H1 (cell line): ENCODE measurements around the gene ITGA5. TPM values are rescaled to one million over a fixed set of nuclear protein-coding genes. Genes with fewer than 3 reads are reported as not detected.

Experiments used
- CTCF ChIA-PET: fragments of 300-600 bp; sonication (Branson Sonifier 250); formaldehyde crosslinking; loops from one replicate; lab custom pipeline; 2021; ENCODE audit not compliant: partially characterized antibody; lab: Charles Lee
- POLR2A ChIA-PET: fragments of 300-600 bp; sonication (Branson Sonifier 250); formaldehyde crosslinking; loops from one replicate; lab custom pipeline; 2021; ENCODE audit warnings: inconsistent platforms; ENCODE audit not compliant: partially characterized antibody; lab: Charles Lee
- DNase-seq, 2 experiments: peaks; one replicate each; pipeline versions ENCODE4 v3.0.0 to v3.0.0-alpha.2; 2010 to 2022; ENCODE audit warnings: low spot score in 2 of 2, low read depth in 1 of 2, mixed read lengths in 1 of 2
- FAIRE-seq: peaks from 2 replicates; lab custom pipeline; 2011; peaks lifted over from hg19 to GRCh38; lab: Jason Lieb, UNC
- H2AFZ ChIP-seq: 2 replicates; pipeline ENCODE4 v1.8.1; 2012; ENCODE audit warnings: low read length, inconsistent platforms
- H2AK5ac ChIP-seq: 2 replicates; pipeline ENCODE4 v1.6.1; 2013; ENCODE audit warnings: low read depth, low read length
- H2BK120ac ChIP-seq: replicated peaks from 2 replicates; pipeline ENCODE3; 2013; ENCODE audit warnings: low read depth, low read length, inconsistent platforms
- H2BK12ac ChIP-seq: 2 replicates; pipeline ENCODE4 v1.6.1; 2013; ENCODE audit warnings: low read depth, low read length
- H2BK15ac ChIP-seq: 2 replicates; pipeline ENCODE4 v1.6.1; 2013; ENCODE audit warnings: low read length
- H2BK20ac ChIP-seq: 2 replicates; pipeline ENCODE4 v1.6.1; 2013; ENCODE audit warnings: low read length
- H2BK5ac ChIP-seq: 2 replicates; pipeline ENCODE4 v1.6.1; 2013; ENCODE audit warnings: low read depth, low read length
- H3K14ac ChIP-seq: 2 replicates; pipeline ENCODE4 v1.6.1; 2013; ENCODE audit warnings: inconsistent platforms; ENCODE audit not compliant: insufficient read length
- H3K18ac ChIP-seq: 2 replicates; pipeline ENCODE4 v1.6.1; 2013; ENCODE audit warnings: low read length; ENCODE audit errors: extremely low read depth
- H3K23ac ChIP-seq: 2 replicates; pipeline ENCODE4 v1.6.1; 2013; ENCODE audit warnings: inconsistent platforms; ENCODE audit not compliant: insufficient read length
- H3K23me2 ChIP-seq: 2 replicates; pipeline ENCODE4 v1.6.1; 2013; ENCODE audit warnings: low read depth, low read length
- H3K27ac ChIP-seq: 2 replicates; pipeline ENCODE4 v1.6.1; 2011; ENCODE audit warnings: low read depth, low read length, inconsistent platforms
- H3K27me3 ChIP-seq, 4 experiments: replicated peaks in 1 of 4; 1 replicate in 1 of 4; 2 replicates in 3 of 4; pipeline versions ENCODE4 v1.6.1 to v1.8.1; 2011 to 2013; ENCODE audit warnings: low read length in 3 of 4, mild to moderate bottlenecking in 3 of 4, inconsistent platforms in 2 of 4, mixed read lengths in 2 of 4, moderate library complexity in 1 of 4; ENCODE audit not compliant: control insufficient read depth in 3 of 4, insufficient read depth in 3 of 4; ENCODE audit errors: extremely low read depth in 1 of 4
- H3K36me3 ChIP-seq, 4 experiments: 2 replicates each; pipeline versions ENCODE4 v1.6.1 to v1.8.1; 2011 to 2013; ENCODE audit warnings: mild to moderate bottlenecking in 4 of 4, low read length in 3 of 4, moderate library complexity in 2 of 4, control low read depth in 1 of 4, inconsistent platforms in 1 of 4; ENCODE audit not compliant: insufficient read depth in 4 of 4, control insufficient read depth in 2 of 4
- H3K4ac ChIP-seq: replicated peaks from 2 replicates; pipeline ENCODE3; 2013; ENCODE audit warnings: low read length, low read depth, mixed read lengths, inconsistent platforms; ENCODE audit not compliant: insufficient read length
- H3K4me1 ChIP-seq, 4 experiments: replicated peaks in 1 of 4; 1 replicate in 1 of 4; 2 replicates in 3 of 4; pipeline versions ENCODE4 v1.6.1 to v1.8.1; 2011 to 2013; ENCODE audit warnings: low read length in 3 of 4, inconsistent platforms in 2 of 4, mixed read lengths in 1 of 4; ENCODE audit not compliant: insufficient read depth in 4 of 4, control insufficient read depth in 3 of 4
- H3K4me2 ChIP-seq, 2 experiments: 2 replicates each; pipeline versions ENCODE4 v1.6.1 to v1.8.1; 2011 to 2013; ENCODE audit warnings: low read depth in 2 of 2, low read length in 2 of 2, control low read depth in 1 of 2, inconsistent platforms in 1 of 2, mild to moderate bottlenecking in 1 of 2; ENCODE audit not compliant: insufficient read depth in 1 of 2
- H3K4me3 ChIP-seq, 4 experiments: fragments of 200-600, 300-600 bp in 1 of 4; sonication (generic), shearing (Covaris generic), sonication (Bioruptor Twin) in 1 of 4; 2 replicates each; pipeline versions ENCODE4 v1.5.1 to v1.8.1; 2011 to 2016; ENCODE audit warnings: low read length in 4 of 4, low read depth in 3 of 4, control low read depth in 2 of 4, inconsistent platforms in 2 of 4, mild to moderate bottlenecking in 2 of 4, mixed read lengths in 1 of 4, moderate library complexity in 1 of 4; ENCODE audit not compliant: insufficient read depth in 2 of 4; ENCODE audit errors: extremely low read depth in 1 of 4
- H3K56ac ChIP-seq: replicated peaks from 2 replicates; pipeline ENCODE3; 2013; ENCODE audit warnings: low read depth, mild to moderate bottlenecking, mixed read lengths, low read length, inconsistent platforms; ENCODE audit not compliant: insufficient read length
- H3K79me1 ChIP-seq: 2 replicates; pipeline ENCODE4 v1.6.1; 2013; ENCODE audit warnings: low read depth, low read length, control low read depth
- H3K79me2 ChIP-seq, 2 experiments: 2 replicates each; pipeline versions ENCODE4 v1.6.1 to v1.8.1; 2012 to 2013; ENCODE audit warnings: low read length in 2 of 2, mild to moderate bottlenecking in 2 of 2, inconsistent platforms in 1 of 2; ENCODE audit not compliant: insufficient read depth in 2 of 2, control insufficient read depth in 1 of 2
- H3K9ac ChIP-seq, 4 experiments: replicated peaks in 1 of 4; 1 replicate in 1 of 4; 2 replicates in 3 of 4; pipeline versions ENCODE4 v1.6.1 to v1.8.1; 2011 to 2013; ENCODE audit warnings: low read depth in 3 of 4, low read length in 3 of 4, control low read depth in 2 of 4, mild to moderate bottlenecking in 2 of 4, moderate library complexity in 2 of 4, inconsistent platforms in 1 of 4; ENCODE audit errors: extremely low read depth in 1 of 4
- H3K9me3 ChIP-seq, 2 experiments: 2 replicates each; pipeline versions ENCODE4 v1.6.1 to v1.8.1; 2012 to 2013; ENCODE audit warnings: mild to moderate bottlenecking in 2 of 2, moderate library complexity in 2 of 2, control low read depth in 1 of 2, inconsistent platforms in 1 of 2, low read depth in 1 of 2, low read length in 1 of 2, mixed read lengths in 1 of 2; ENCODE audit not compliant: insufficient read depth in 2 of 2
- H4K20me1 ChIP-seq, 2 experiments: replicated peaks in 1 of 2; 2 replicates each; pipeline versions ENCODE3 to v1.8.1; 2011 to 2013; ENCODE audit warnings: inconsistent platforms in 2 of 2, low read length in 2 of 2, mild to moderate bottlenecking in 1 of 2; ENCODE audit not compliant: insufficient read depth in 2 of 2, control insufficient read depth in 1 of 2
- H4K5ac ChIP-seq: 2 replicates; pipeline ENCODE4 v1.6.1; 2013; ENCODE audit warnings: low read length, low read depth, mixed read lengths, inconsistent platforms; ENCODE audit not compliant: insufficient read length
- H4K8ac ChIP-seq: 2 replicates; pipeline ENCODE4 v1.8.0; 2013; ENCODE audit warnings: mild to moderate bottlenecking, moderate library complexity, low read length, inconsistent platforms; ENCODE audit not compliant: insufficient read depth; ENCODE audit errors: extremely low read depth
- H4K91ac ChIP-seq: replicated peaks from 2 replicates; pipeline ENCODE3; 2013; ENCODE audit warnings: low read length, mixed read lengths, inconsistent platforms; ENCODE audit not compliant: insufficient read length
- POLR2A ChIP-seq, 2 experiments: IDR thresholded peaks; 1 replicate in 1 of 2; 2 replicates in 1 of 2; pipeline ENCODE4 v1.6.1; 2011; ENCODE audit warnings: low read depth in 2 of 2, low read length in 2 of 2, mild to moderate bottlenecking in 2 of 2; ENCODE audit errors: control extremely low read depth in 1 of 2
- POU5F1 ChIP-seq: IDR thresholded peaks from 2 replicates; pipeline ENCODE4 v1.6.1; 2011; ENCODE audit warnings: low read depth, mild to moderate bottlenecking, low read length, moderate library complexity
- RBBP5 ChIP-seq: IDR thresholded peaks from 2 replicates; pipeline ENCODE4 v1.7.1; 2012; ENCODE audit warnings: low read depth, mild to moderate bottlenecking, inconsistent platforms, low read length, moderate library complexity, borderline replicate concordance
- RFX5 ChIP-seq: IDR thresholded peaks from 2 replicates; pipeline ENCODE4 v1.6.1; 2011; ENCODE audit warnings: low read depth, low read length, improper control_type of control experiment, borderline replicate concordance
- TAF1 ChIP-seq: IDR thresholded peaks from 2 replicates; pipeline ENCODE4 v1.6.1; 2011; ENCODE audit warnings: mild to moderate bottlenecking, low read depth, low read length
- TAF7 ChIP-seq: optimal IDR thresholded peaks from 2 replicates; pipeline ENCODE3; 2011; ENCODE audit warnings: low read depth, mild to moderate bottlenecking, inconsistent platforms, low read length, moderate library complexity, borderline replicate concordance
- ZNF274 ChIP-seq: IDR thresholded peaks from 2 replicates; pipeline ENCODE4 v1.7.0; 2012; ENCODE audit warnings: low read length, borderline replicate concordance; ENCODE audit errors: extremely low read depth
- WGBS, 2 experiments: shearing (Covaris generic) in 1 of 2; methylation state at CpG; one replicate each; pipeline versions ENCODE4 v1.1.6 to v1.1.7; 2013 to 2015; ENCODE audit warnings: low lambda C conversion rate in 2 of 2, mixed read lengths in 2 of 2, inconsistent platforms in 1 of 2, low coverage in 1 of 2, missing lambda C conversion rate in 1 of 2; ENCODE audit not compliant: insufficient replicate concordance in 2 of 2, insufficient coverage in 1 of 2, insufficient read length in 1 of 2; ENCODE audit errors: extremely low coverage in 1 of 2, missing lambda C conversion rate in 1 of 2; 5-methylcytosine and 5-hydroxymethylcytosine counted together
- polyA plus RNA-seq, 7 experiments: library from polyadenylated mRNA; depleted of rRNA in 3 of 7; stranded (reverse) in 5 of 7; unstranded in 2 of 7; fragments of >200 nt in 5 of 7; fragments of 200-250 nt in 2 of 7; gene quantifications; 1 replicate in 5 of 7; 2 replicates in 1 of 7; 4 replicates in 1 of 7; pipeline versions ENCODE4 v1.2.1 to v1.2.3, GENCODE V29; 2011 to 2013; ENCODE audit warnings: missing spikeins in 2 of 7, mixed read lengths in 2 of 7
- total RNA-seq: library from RNA; stranded (reverse); fragmentation: NEBNext Ultra II Directional; extraction: Animal tissue kit (Norgen Biotek cat#: 25700); gene quantifications from 2 replicates; pipeline ENCODE4 v1.2.1, GENCODE V29; 2021

Gene ITGA5
- total and polyA plus RNA-seq, 2 of the 8 experiments (the other 6 are each of a cell fraction or from before 2014, with no cell fraction given), result 11.6 to 19.4 TPM

DNA sequence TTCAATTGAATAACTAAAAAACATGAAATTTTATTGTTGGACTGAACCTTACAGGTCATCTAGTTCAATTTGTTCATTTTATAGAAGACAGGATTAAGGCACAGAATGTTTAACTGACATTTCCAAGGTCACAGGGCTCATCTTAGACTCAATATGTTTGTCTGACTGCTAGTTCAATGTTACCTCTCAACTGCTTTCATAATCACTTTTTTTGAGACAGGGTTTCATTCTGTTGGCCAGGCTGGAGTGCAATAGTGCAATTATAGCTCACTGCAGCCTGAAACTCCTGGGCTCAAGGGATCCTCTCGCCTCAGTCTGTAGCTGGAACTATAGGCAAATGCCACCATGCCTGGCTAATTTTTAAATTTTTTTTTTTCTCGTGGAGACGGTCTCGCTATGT, 24.4 kb upstream of the ITGA5 start:
- Histone ChIP-seq H3K18ac (no peak overlapping the region), H2AK5ac (no peak overlapping the region), H3K79me1 (no peaks in the 10 kb centered on the region), H3K4ac (no peak overlapping the region), H3K79me2 (no peaks in the 10 kb centered on the region), H3K9ac (no peak overlapping the region), H2BK5ac (no peak overlapping the region), H4K5ac (no peak overlapping the region)
- no peak for TF ChIP-seq RFX5
- TF ChIP-seq TAF1, result no peak
- TF ChIP-seq TAF7, result no peak
- no peak for TF ChIP-seq RBBP5
- no peak for TF ChIP-seq POU5F1
- TF ChIP-seq POLR2A (IDR thresholded peaks at IDR 0.05; ENCODE audit: control extremely low read depth in 1 of 2, low read depth in 2 of 2, low read length in 2 of 2), result no peak
- TF ChIP-seq ZNF274, result no peak
- TF ChIP-seq, all 59 proteins: peak for 0
- Histone ChIP-seq H3K4me3 (no peak overlapping the region), H3K36me3 (no peaks in the 10 kb centered on the region), H2BK12ac (no peak overlapping the region), H2BK15ac (no peak overlapping the region), H3K27me3 (peaks cover 25 to 46% (median 39%) of the 10 kb centered on the region in 4 experiments), H4K8ac (no peak overlapping the region), H3K27ac (no peak overlapping the region), H3K23me2 (no peaks in the 10 kb centered on the region), H4K91ac (no peak overlapping the region), H2AFZ (no peak overlapping the region), H3K14ac (no peak overlapping the region), H3K4me2 (no peak overlapping the region), H4K20me1 (no peaks in the 10 kb centered on the region), H3K4me1 (no peaks in the 10 kb centered on the region), H2BK120ac (no peak overlapping the region), H2BK20ac (no peak overlapping the region), H3K9me3 (no peaks in the 10 kb centered on the region), H3K56ac (no peak overlapping the region), H3K23ac (no peak overlapping the region)
- DNase-seq (no peak), FAIRE-seq (no peak)
- CTCF ChIA-PET, result interaction anchor here (0.9 to 26.1 kb wide), 6 partner anchors 8 to 158 kb away, joined by 3 to 742 read pairs (median 4); no protein-coding TSS in a partner anchor
- 81% methylated on average over 4 of the region's 4 CpGs; no CpG with 5 or more reads in 1 of the 2 experiments for WGBS, 2 experiments
- POLR2A ChIA-PET, result no interaction called here
